Activated CD4-positive, alpha-beta T cell treated with anti-CD3 and anti-CD28 coated beads, Interleukin-2, amount 50 U/mL, for 4 hours (primary cell): Measurements from ENCODE around the gene FOSL2.
"Not testable (repeated sequence)": the region's sequence is repeated elsewhere in the genome, so short reads cannot be mapped to it uniquely, and the experiment has no call there.

ENCODE experiments used
- DNase-seq, 2 experiments: peaks; one replicate each; pipeline ENCODE4 v3.0.0-alpha.2; 2020

Gene FOSL2

GRCh38 chr2:28357948-28358667, 34.5 kb upstream of the FOSL2 start:
- DNase-seq: no peak

DNA sequence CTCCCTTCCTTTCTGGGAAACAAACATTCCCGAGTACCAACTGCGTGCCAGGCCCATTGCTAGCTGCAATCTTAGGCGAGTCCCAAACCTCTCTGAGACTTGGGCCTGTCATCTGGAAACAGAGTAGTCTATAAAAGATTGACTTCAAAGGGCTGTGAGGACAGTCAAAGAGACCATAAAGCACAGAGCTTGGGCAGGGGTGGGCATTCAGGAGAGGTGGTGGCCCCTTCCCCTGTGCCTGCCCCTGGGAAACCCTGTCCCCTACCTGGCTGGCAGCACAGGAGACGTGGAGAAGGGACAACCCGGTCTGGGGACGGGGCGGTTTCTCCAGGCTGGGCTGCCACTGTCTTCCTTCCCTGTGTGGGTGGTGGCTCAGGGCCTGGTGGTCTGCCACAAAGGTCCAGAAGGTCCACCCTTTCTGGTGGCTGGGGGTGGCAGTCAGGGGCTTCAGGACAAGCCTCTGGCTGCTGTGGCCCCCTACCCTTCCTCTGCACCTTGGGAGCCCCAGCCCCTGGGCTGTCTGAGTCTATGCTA, 33.9 kb upstream of the FOSL2 start:
- DNase-seq: no peak

GRCh38 chr2:28359222-28360057, 33.2 kb upstream of the FOSL2 start:
- peak; percentile 63 to 65 for DNase-seq

DNA sequence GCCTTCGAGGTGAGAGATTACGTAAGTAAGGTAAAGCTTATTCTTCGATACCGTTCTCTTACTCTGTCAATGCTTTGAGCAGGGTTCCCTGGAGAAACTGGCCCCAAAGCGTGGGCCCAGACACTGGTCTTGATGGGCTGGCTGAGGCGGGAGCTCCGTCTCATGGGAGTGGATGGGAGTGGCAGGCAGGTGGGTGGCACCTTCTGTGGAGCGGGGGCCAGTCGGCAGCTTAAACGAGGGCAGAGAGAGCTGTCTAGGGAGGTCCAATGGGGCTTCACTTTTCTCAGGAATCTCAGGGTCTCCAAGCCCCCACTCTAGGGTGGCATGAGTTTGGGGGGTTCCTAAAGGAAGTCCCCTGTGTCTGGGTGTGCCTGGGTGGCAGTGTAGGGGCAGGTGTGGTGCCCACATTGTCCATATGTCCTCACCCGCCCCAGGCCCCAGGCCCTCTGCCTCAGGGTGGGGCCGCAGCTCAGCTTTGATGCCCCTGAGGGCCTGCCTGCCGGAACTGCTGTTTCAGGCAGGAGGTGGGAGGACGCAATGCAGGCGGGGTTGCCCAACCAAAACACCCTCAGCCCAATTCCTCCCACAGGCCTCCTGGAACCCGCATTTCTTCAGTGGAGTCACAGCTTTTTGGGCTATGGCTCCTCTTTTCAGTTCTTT, 32.5 kb upstream of the FOSL2 start:
- DNase-seq: no peak

DNA sequence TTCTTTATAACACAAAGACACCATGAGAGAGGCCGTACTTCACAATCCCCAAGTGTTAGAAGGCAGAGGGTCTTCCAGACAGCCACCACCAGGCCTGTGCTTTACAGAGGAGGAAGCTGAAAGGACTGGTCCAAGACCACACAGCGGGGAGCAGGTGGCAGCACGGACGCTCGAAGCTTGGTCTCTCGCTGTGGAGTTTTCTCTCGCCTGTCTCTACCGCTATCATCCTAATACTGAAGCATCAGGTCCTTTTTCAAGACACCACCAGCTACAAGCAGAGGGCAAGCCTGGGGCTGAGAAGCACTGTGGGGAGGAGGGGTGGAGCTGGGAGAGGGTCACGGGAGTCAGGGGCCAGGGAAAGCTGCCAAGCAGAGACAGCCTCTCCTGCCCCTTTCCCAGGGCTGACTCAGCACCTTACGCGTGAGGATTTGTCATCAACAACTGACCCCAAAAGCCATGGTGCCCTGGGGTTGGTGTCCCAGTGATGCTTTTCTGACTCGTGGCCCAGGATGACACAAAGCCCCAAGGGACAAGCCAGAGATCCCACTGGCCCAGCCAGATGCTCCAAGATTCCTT, 31.9 kb upstream of the FOSL2 start:
- no peak for DNase-seq

- no peak for DNase-seq
Observed at GRCh38 chr2:28361991-28362710, 30.5 kb upstream of the FOSL2 start.

GRCh38 chr2:28362991-28363521, 29.6 kb upstream of the FOSL2 start:
- no peak for DNase-seq

GRCh38 chr2:28363686-28364280, 28.9 kb upstream of the FOSL2 start:
- no peak for DNase-seq

DNA sequence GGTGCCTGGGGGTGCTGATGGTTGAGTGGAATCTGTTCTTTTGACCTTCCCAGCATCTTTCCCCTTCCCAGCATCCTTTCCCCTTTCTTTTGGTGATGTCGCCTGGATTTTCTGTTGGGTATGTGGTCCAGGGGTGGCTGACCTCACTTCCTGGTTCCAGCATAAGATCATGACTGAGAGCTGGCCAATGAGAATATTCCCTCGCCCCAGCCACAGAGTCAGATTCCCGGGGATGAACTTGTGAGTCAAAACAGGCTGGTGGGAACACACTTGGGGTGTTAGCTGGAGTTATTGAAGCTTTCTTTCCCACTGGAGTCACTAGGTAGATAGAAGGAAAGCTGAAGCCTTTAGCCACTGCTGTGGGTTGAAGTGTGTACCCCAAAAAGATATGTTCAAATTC, 28.0 kb upstream of the FOSL2 start:
- no peak for DNase-seq

GRCh38 chr2:28365158-28365557, 27.5 kb upstream of the FOSL2 start:
- DNase-seq: no peak

DNA sequence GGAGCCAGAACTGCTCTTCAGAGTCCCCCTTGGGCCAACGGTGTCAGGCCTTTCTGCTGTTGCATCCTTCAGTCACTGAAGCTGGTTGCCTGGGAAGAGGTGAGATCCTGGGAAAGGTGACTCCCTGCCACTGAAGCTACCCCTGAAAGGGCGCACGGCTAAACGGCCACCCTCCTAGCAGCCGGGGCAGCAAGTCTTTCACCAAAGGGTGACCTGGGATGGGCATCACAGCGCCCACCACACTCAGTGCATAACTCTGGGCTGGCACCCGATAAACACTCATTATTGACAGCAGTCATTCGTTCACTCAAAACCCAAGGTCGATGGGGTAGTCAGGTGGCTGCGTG, 26.5 kb upstream of the FOSL2 start:
- DNase-seq: no peak

- peak in 1 of 2 experiments; percentile 36 for DNase-seq
Observed at GRCh38 chr2:28366496-28367282, 26.0 kb upstream of the FOSL2 start.

DNA sequence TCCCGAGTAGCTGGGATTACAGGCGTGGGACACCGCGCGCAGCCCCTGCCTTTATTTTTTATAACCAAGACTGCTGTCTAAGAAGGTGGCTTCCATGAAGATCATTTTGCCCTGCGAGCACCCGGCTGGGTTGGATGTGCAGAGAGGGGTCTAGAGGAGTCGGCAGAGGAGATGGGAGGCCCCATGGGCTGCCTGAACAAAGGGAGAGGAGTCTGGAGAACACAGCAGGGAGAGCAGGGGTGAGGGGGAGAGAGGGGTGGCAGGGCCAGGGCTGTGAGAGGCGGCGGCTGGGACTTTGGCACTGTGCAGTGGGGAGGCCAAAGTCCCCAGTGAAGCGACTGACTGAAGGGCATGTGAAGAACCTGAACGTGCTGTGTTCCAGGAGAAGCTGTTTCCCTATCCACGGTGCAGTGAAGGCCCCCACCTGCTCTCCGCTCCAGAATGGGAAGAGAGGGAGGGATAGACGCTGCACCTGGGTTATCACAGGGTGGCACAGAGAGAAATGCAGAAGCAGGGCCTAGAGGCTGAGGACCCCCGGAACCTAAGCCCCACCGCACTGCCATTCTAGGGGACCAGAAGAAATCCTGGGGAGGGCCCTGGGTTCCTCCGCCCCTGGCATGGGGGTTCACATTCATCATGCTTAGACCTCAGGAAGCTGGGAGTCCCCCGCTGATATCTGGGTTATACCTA, 24.8 kb upstream of the FOSL2 start:
- DNase-seq: no peak

- no peak for DNase-seq
Observed at GRCh38 chr2:28368357-28368798, 24.3 kb upstream of the FOSL2 start.

GRCh38 chr2:28369358-28369757, 23.3 kb upstream of the FOSL2 start:
- no peak for DNase-seq

DNA sequence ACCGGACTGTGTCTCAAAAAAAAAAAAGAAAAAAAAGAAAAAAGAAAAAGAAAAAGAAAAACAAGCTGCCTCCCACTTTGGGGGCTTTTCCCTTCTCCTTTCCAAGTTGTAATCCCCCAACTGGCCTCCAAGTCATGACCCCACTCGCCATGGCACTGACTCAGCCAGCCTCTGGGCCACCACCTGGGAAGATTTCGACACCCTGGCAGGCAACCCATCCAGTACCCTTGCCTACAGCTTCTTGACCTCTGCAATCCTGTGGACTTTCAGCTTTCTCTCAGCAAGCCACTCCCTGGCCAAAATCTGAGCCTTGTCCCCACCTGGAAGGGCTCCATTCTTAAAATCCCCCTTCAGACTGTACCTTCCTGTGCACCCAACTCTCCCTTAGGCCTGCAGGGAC, 22.3 kb upstream of the FOSL2 start:
- no peak for DNase-seq

GRCh38 chr2:28371728-28372127, 20.9 kb upstream of the FOSL2 start:
- not testable (repeated sequence) for DNase-seq

- DNase-seq: no peak
Observed at GRCh38 chr2:28373854-28374253, 18.8 kb upstream of the FOSL2 start.

GRCh38 chr2:28374331-28374730, 18.3 kb upstream of the FOSL2 start:
- no peak for DNase-seq

- DNase-seq: no peak
Observed at GRCh38 chr2:28375236-28375635, 17.4 kb upstream of the FOSL2 start.
